Muscle layer of colon (tissue), 2 donors: ENCODE data around the gene SPSB1.
"Not testable (repeated sequence)": the region's sequence is repeated elsewhere in the genome, so short reads cannot be mapped to it uniquely, and the experiment has no call there.

Experiments
- H3K27ac ChIP-seq: one replicate; pipeline ENCODE4 v1.7.0; 2013; ENCODE audit warnings: low read depth, mild to moderate bottlenecking, low read length, moderate library complexity
- H3K27me3 ChIP-seq, 2 donors: one replicate each; pipeline ENCODE4 v1.7.0; 2013; ENCODE audit warnings: low read length in 2 of 2, mild to moderate bottlenecking in 2 of 2; ENCODE audit not compliant: insufficient read depth in 2 of 2, control insufficient read depth in 1 of 2
- H3K36me3 ChIP-seq: one replicate; pipeline ENCODE4 v1.7.0; 2013; ENCODE audit warnings: mild to moderate bottlenecking, low read length; ENCODE audit not compliant: insufficient read depth
- H3K4me1 ChIP-seq: one replicate; pipeline ENCODE4 v1.7.0; 2013; ENCODE audit warnings: mild to moderate bottlenecking, low read length; ENCODE audit not compliant: insufficient read depth
- H3K4me3 ChIP-seq, 2 donors: one replicate each; pipeline ENCODE4 v1.7.0; 2013; ENCODE audit warnings: low read length in 2 of 2, low read depth in 1 of 2, mild to moderate bottlenecking in 1 of 2, moderate library complexity in 1 of 2
- H3K9ac ChIP-seq: one replicate; pipeline ENCODE4 v1.7.0; 2013; ENCODE audit warnings: low read length
- H3K9me3 ChIP-seq: one replicate; pipeline ENCODE4 v1.7.0; 2013; ENCODE audit warnings: mild to moderate bottlenecking, low read length
- donor health status: abdominal sarcoma.
- donor health status: Adenocarcinoma of cecum.

SPSB1 gene

DNA sequence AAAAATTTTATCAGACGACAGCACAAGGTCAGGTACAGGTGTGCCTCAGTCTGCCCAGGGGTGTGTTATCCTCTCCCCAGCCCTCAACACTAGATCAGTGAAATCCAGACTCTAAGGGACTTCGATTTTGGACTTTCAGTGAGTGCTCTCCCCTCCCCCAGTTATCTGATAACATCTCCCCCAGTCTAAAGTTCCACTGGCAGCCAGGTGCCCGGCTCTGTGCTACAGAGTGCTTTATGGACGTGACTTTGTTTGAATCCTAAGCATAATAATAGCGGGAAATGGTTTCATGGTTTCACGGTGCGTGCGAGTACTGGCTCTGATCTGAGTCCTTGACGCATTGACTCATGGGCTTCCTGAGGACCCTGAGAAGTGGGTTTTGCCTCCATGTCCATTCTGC lies 3.2 kb downstream of the SPSB1 start:
- H3K4me1 ChIP-seq, result peaks cover 52% of the 10 kb centered on the region
- no peaks in the 10 kb centered on the region for H3K9me3 ChIP-seq
- peaks cover 3% of the 10 kb centered on the region for H3K36me3 ChIP-seq
- H3K4me3 ChIP-seq, result no peak overlapping the region
- no peaks in the 10 kb centered on the region for H3K27me3 ChIP-seq
- no peak overlapping the region for H3K27ac ChIP-seq
- no peak overlapping the region for H3K9ac ChIP-seq

GRCh38 chr1:9296850-9297249 lies 4.2 kb downstream of the SPSB1 start:
- H3K27me3 ChIP-seq, result no peaks in the 10 kb centered on the region
- peaks cover 4% of the 10 kb centered on the region for H3K36me3 ChIP-seq
- H3K27ac ChIP-seq, result no peak overlapping the region
- H3K4me1 ChIP-seq, result peaks cover 55% of the 10 kb centered on the region
- no peak overlapping the region for H3K4me3 ChIP-seq
- no peaks in the 10 kb centered on the region for H3K9me3 ChIP-seq
- H3K9ac ChIP-seq, result no peak overlapping the region

- Histone ChIP-seq H3K36me3 (peaks cover 4% of the 10 kb centered on the region), H3K4me3 (no peak overlapping the region), H3K27ac (no peak overlapping the region), H3K9ac (no peak overlapping the region), H3K4me1 (peaks cover 62% of the 10 kb centered on the region), H3K27me3 (no peaks in the 10 kb centered on the region), H3K9me3 (no peaks in the 10 kb centered on the region)
Measured at GRCh38 chr1:9297831-9298230, 5.1 kb downstream of the SPSB1 start.

GRCh38 chr1:9298282-9298681 lies 5.6 kb downstream of the SPSB1 start:
- no peaks in the 10 kb centered on the region for H3K9me3 ChIP-seq
- H3K27ac ChIP-seq, result no peak overlapping the region
- H3K27me3 ChIP-seq, result no peaks in the 10 kb centered on the region
- peaks cover 4% of the 10 kb centered on the region for H3K36me3 ChIP-seq
- H3K4me1 ChIP-seq, result peaks cover 67% of the 10 kb centered on the region
- H3K9ac ChIP-seq, result no peak overlapping the region
- no peak overlapping the region for H3K4me3 ChIP-seq

GRCh38 chr1:9299571-9300541 lies 7.2 kb downstream of the SPSB1 start:
- not testable (repeated sequence) for H3K4me3 ChIP-seq, H3K9me3 ChIP-seq, H3K27ac ChIP-seq, H3K36me3 ChIP-seq, H3K27me3 ChIP-seq, H3K9ac ChIP-seq
- peaks cover 63% of the 10 kb centered on the region for H3K4me1 ChIP-seq

- Histone ChIP-seq H3K9ac (no peak overlapping the region), H3K27ac (no peak overlapping the region), H3K9me3 (no peaks in the 10 kb centered on the region), H3K36me3 (peaks cover 4% of the 10 kb centered on the region), H3K4me1 (peaks cover 56% of the 10 kb centered on the region), H3K27me3 (no peaks in the 10 kb centered on the region), H3K4me3 (no peak overlapping the region)
Measured at GRCh38 chr1:9300573-9300972, 7.9 kb downstream of the SPSB1 start.

GRCh38 chr1:9302745-9303524 lies 10.2 kb downstream of the SPSB1 start:
- H3K4me3 ChIP-seq, result no peak overlapping the region
- H3K9me3 ChIP-seq, result no peaks in the 10 kb centered on the region
- H3K27ac ChIP-seq, result no peak overlapping the region
- peaks cover 4% of the 10 kb centered on the region for H3K36me3 ChIP-seq
- peaks cover 37% of the 10 kb centered on the region for H3K4me1 ChIP-seq
- no peak overlapping the region for H3K9ac ChIP-seq
- no peaks in the 10 kb centered on the region for H3K27me3 ChIP-seq

GRCh38 chr1:9303916-9304315 lies 11.2 kb downstream of the SPSB1 start:
- H3K27me3 ChIP-seq, result no peaks in the 10 kb centered on the region
- H3K4me3 ChIP-seq, result no peak overlapping the region
- no peak overlapping the region for H3K27ac ChIP-seq
- H3K4me1 ChIP-seq, result peaks cover 37% of the 10 kb centered on the region
- H3K9ac ChIP-seq, result no peak overlapping the region
- peaks cover 4% of the 10 kb centered on the region for H3K36me3 ChIP-seq
- no peaks in the 10 kb centered on the region for H3K9me3 ChIP-seq

DNA sequence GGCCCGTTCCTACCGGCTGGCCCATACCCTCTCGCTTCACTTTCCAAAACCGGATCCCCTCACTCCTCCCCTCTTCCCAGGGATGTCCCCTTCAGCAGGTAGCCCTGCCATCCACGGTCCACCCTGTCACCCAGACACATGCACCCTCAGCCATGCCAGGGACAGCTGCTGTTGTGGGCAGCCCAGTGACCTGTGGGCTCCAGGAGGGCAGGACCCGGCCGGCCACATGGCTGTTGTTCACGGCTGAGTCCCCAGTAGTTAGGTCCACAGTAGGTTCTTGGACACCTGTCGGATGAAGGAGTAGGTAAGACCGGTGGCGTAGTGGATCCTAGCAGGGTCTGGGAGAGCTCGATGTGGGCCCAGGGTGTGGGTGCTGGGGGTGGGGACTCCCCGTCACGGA lies 12.5 kb downstream of the SPSB1 start:
- Histone ChIP-seq H3K27me3 (no peaks in the 10 kb centered on the region), H3K4me3 (no peak overlapping the region), H3K9ac (no peak overlapping the region), H3K9me3 (no peaks in the 10 kb centered on the region), H3K27ac (no peak overlapping the region), H3K4me1 (peaks cover 34% of the 10 kb centered on the region), H3K36me3 (peaks cover 4% of the 10 kb centered on the region)

DNA sequence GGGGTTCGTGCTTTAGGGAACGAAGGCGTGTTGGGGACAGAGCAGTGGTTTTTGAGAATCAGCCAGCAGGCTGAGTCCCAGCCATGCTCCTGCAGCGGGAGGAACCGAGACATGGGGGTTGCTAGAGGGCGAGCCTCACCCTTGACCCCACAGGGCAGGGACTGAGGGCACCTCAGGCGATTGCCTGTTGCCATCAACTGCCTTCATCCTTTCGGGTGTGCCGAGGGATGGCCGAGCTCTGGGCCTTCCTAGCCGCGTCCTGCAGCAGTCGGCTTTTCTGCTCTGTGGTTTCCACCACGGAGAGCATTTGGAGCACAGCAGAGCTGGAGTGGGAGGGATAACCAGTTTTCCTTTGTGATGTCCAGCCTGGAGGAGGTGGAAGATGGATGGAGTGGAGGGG lies 13.3 kb downstream of the SPSB1 start:
- Histone ChIP-seq H3K36me3 (no peaks in the 10 kb centered on the region), H3K4me1 (peaks cover 31% of the 10 kb centered on the region), H3K9me3 (no peaks in the 10 kb centered on the region), H3K27me3 (no peaks in the 10 kb centered on the region), H3K4me3 (no peak overlapping the region), H3K27ac (no peak overlapping the region), H3K9ac (no peak overlapping the region)

GRCh38 chr1:9307303-9307702 lies 14.6 kb downstream of the SPSB1 start:
- H3K36me3 ChIP-seq, result no peaks in the 10 kb centered on the region
- peaks cover 21% of the 10 kb centered on the region for H3K4me1 ChIP-seq
- no peak overlapping the region for H3K4me3 ChIP-seq
- no peak overlapping the region for H3K9ac ChIP-seq
- H3K9me3 ChIP-seq, result no peaks in the 10 kb centered on the region
- H3K27me3 ChIP-seq, result no peaks in the 10 kb centered on the region
- no peak overlapping the region for H3K27ac ChIP-seq
